Globus pallidus (tissue), 1 donor: Measurements from ENCODE around the gene HHAT.

Source experiments
- DNase-seq: peaks from one replicate; pipeline ENCODE4 v3.0.0-alpha.2; 2015; ENCODE audit warnings: low spot score

Gene HHAT

DNA sequence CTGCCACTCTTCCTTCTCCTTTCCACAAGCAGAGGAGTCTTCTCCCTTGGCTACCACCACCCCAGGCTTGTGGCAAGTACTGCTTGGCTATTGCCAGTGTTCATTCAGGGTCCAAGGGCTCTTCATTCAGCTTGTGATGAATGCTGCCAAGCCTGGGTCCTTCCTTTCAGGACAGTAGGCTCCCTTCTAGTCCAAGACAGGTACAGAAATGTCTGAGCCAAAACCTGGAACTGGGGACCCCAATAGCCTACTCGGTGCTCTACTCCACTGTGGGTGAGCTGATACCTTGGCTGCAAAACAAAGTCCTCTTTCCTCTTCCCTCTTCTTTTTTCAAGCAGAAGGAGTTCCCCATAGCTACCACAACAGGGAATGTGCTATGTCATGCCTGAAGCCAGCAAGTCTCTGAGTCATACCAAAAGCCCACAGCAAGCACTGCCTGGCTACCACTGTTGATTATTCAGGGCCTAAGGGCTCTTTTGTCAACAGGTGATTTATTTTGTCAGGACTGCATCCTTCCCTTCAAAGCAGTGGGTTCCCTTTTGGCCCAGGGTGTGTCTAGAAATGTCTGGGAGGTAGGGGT, 268.9 kb downstream of the HHAT start:
- DNase-seq, result no peak

DNA sequence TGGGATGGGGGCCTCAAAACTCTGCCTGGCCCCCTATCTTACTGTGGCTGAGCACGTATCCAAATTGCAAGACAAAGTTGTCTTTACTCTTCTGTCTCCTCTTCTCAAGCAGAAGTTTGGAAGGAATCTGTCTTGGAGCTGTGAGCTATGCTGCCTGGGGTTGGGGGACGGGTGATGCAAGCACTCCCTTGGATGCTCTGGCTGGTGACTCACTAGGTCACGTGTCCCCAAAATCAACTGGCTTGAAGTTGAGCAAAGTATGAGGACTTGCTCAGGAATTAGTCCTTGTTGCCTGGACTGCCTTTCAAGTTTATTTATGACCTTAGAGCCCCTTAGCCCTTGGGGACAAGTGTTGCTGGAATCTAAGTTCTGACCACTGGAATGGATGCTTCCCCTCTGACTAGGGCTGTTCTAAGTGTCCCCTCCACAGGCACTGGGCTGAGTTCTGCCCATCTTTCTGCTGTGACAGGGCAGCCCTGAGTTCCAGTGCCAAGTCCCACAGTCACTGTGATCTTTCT, 269.5 kb downstream of the HHAT start:
- no peak for DNase-seq

DNA sequence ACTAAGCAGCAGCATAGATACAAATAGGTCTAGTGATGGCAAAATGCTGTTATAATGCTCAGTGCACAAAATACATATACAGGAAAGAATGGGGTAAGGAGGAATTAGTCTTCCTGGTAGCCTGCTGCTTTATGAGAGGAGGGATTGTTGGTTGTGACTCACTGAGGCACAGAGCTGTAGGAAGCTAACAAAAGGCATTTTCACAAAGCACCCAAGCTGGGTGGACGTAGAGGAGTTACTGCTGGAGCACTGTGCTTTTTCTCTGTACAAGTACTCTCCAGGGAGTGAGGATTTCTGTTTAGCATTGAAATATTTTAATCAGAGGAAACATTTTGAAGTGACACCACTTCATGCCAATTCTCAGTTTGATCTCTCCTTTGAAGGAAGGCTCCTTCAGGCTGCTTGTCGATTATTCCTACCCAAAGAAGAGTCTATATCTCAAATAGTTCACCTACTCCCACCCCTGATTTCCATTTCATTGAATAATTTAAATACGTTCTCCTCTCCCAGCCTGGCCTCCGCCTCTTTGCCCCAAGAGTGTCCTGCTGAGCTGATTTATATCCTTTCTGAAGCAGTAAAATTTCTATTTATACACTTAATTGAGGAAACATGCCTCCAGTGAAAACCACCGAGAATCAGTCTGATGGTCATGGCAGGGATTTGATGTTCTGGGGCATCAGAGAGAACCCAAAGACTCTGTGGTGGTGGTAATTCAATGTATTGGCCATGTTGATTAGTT, 271.9 kb downstream of the HHAT start:
- peak; percentile 55 for DNase-seq

DNA sequence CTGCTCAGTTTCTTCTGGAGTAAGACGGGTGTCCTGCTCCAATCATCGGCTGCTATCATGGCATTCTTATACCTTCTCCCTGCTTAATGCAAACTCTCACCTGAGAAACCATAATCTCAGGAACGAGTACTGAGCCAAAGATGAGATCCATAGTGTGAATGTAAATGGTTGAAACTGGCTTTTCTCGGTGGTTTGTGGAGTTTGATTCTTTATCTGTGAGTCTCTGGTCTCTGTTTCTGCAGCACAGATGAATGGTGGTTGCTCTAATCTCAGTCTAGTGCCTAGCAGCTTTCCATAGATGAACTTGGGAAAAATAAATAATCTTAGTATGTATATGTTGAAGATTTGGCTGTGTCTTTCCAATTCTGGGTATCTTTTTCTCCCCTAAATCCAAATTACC, 274.4 kb downstream of the HHAT start:
- DNase-seq, result no peak

DNA sequence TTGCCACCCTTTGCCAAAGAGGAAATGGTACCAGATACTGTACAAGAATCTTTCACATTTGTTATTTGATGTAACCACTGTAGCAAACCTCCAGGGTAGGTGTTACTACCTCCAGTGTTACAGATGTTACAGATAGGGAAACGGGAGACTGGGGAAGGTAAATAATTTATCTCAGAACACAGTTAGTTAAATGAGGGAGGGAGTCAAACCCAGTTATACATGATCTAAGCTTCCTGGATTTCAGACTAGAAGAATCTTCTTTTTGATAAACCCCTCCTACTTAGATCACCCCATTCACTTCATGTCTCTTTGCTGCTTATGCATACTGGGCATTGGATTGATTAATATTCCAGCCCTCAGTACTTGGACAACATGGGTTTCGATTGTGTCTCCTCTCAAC, 276.4 kb downstream of the HHAT start:
- DNase-seq, result no peak

DNA sequence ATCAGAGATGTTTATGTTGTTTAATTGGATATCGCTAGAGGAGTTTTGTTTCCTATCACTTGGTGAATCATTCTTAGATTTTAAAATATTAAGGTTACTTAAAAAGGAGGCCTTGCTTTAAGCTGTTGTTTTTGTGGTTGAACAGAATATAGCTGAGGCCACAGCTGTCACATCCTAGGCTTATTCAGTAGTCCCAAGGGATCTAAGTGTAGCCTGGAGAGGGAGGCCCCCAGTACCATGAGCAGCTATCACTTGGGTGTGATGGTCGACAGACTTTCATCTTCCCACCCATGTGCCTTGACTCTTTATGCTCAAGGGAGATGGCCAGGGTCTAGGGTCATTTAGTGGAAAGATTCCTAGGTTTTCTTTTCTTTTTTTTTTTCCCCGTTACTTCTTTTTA, 278.7 kb downstream of the HHAT start:
- no peak for DNase-seq

DNA sequence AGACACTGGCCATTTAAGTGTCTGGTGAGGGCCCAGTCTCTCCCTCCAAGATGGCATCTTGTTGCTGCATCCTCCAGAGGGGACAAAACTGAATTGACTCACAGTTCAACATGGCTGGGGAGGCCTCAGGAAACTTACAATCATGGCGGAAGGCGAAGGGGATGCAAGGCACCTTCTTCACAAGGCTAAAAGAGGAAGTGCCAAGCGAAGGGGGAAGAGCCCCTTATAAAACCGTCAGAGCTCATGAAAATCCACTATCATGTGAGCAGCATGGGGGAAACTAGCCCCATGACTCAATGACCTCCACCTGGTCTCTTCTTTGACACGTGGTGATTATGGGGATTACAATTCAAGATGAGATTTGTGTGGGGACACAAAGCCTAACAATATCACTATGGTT, 280.1 kb downstream of the HHAT start:
- DNase-seq, result no peak

DNA sequence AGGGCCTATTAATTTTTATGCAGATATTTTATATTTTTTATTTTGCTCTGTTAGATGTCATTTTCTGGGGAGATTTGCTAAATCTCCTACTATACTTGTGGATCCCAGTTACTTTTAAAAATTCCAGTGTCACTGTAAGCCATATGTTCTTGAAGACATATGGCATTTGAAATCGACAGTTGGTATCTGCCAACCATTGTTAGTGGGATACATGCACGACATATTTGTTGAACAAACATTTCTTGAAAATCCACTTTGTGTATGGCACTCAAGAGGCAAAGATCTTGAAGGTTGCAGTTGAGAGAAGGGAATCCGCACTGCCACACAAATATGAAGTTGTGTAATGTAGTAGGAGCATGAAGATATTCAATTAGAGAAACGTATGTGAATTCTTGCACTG, 287.7 kb downstream of the HHAT start:
- DNase-seq, result no peak

DNA sequence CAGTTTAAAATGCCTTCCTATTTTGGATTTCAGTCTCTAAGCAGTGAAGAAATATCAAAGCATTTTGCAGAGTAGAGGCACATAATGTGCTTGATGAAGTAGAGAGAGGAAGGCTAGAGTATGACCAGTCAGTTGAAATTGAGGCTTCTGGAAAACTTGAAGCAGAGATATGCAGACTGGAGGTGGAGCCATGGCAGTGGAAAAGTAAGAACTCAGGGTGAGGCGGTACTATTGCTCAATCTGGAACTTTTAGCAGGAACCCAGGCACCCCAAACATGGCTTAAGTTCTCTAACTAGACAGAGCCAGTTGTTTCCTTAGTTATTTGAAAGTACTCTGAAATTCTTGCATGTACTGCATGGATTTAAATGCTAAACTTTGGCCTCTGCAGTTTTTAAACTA, 288.6 kb downstream of the HHAT start:
- DNase-seq, result no peak

DNA sequence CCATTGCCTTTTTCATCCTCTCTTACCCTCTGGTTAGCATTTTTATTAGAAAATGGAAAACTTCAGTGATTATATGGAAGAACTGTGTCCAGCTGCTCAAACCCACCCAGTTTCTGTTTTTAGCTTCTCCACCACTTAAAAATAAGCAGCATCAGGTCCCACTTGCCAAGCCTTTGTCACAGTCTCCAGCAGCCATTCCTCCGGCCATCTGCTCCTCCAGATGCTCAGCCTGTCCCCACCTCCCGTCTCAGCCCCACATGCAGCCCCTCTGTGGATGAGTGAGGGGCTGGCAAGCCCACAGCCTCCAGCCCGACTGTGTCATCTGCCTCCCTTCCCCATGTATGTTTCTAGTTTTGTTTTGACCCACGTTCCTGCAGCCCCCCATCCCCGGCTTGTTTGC, 289.7 kb downstream of the HHAT start:
- DNase-seq, result no peak

DNA sequence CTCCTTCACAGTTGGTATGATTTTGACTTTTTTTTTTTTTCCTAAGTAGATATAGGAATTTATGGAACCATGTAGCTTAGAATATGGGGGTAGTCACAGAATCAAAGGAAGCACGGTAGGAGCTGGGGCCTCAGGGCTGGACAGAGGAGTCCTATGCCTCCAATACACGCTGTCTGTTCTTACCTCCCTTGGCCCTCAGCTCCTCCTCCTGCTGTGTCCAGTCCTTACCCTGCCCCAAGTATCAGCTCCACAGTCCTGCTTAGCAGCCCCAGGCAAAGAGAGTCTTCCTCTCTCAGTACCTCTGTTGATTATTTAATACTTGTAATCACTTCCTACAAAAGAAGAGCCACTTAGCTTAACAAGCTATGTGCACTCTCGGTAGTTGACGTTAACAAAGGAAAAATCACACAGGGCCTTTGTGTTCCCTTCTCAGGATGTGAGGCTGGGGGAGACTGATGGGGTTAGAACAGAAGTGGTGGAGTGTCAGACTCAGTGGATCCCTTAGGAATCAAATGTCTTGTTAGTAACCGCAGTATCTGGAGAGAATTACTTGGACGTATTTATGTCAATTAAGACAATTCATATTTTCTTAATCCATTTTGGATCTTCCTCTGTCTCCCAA, 292.3 kb downstream of the HHAT start:
- DNase-seq, result no peak

DNA sequence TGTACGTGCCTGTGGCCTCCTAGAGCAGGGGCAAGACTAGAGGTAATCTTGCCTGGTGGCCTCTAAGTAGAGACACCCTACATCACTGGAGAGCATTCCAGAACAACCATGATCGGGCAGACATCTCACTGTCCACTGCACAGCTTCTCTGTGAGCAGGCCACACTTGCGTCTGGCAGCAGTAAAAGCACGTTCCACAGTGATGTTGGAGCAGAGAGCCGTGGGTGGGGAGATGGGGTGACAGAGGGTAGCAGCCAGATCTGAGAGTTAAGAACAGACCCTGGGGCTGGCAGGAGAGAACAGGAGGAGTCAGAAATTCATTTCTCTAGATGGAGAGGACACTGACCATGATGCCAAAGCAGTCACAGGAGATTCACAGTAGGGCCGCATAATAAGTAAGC, 293.0 kb downstream of the HHAT start:
- no peak for DNase-seq

DNA sequence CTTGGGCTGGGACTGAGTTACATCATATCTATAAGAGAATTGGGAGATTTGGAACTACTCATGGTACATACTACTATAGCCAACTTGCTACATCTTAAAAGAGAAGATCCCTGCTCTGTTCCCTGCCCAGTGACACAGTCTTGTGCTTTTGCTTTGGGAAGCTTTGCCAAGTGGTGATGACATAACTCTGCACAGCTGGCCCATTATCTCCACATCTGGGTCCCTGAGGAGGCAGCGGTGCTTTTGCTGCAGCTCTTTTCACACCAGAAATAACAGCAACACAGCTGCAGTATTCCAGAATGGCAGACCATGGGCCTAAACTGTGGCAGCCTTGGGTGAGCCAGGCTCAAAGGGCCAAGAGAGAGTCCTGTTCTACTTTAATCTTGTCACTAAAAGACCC, 296.0 kb downstream of the HHAT start:
- DNase-seq, result peak; percentile 80

DNA sequence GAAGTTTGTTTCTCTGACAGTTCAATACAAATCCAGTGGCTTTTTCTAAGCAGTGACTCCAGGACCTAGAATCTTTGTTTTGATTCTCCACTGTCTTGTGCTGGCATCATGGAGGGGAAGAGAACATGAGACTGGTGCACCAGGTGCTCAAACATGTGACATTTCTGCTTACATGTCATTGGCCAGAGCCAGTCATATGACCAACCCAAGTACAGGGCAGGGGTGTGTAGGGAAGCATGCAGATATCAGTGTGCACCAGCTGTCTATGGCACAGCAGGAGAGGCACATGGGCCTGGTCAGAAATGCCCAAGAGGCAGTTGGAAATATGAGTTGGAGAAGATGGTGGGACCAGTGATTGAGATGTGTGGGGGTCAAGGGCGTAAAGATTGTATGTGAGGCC, 297.0 kb downstream of the HHAT start:
- DNase-seq, result no peak

DNA sequence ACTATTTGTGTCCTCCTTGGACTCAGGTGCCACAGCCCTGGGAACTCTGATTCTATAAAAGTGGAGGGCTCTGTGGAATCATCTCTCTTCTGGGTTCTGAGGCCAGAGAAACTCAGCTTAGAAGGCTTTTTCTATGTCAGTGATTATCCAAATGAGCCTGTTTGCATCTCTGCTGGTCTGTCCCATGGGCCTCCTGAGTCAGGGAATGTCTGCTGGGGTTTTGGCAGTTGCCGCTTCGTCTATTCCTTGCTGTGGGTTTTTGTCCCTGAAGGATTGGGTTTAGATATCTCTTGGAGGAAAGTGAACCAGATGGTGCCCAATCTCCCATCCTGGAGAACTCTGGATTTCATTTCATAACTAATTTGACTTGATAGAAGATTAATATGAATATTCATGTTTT, 297.6 kb downstream of the HHAT start:
- DNase-seq, result no peak

DNA sequence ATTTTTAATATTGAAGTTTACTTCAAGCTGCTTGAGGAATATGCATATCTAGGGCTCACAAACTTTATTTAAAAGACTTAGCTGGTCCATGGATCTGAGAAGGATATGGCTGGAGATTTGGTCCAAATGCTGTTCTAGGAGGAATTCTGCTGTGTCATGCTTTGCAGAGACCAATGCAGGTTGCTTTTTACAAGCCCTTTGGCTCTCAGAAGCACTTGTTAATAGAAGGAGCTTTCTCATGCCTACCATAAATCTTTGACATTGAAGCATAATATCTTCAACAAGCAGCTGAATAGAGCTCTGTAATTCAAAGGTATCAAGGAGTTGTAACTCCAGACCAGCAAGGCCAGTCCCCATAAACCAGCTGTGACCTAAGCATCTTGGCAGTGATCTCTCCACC, 299.1 kb downstream of the HHAT start:
- DNase-seq, result no peak

DNA sequence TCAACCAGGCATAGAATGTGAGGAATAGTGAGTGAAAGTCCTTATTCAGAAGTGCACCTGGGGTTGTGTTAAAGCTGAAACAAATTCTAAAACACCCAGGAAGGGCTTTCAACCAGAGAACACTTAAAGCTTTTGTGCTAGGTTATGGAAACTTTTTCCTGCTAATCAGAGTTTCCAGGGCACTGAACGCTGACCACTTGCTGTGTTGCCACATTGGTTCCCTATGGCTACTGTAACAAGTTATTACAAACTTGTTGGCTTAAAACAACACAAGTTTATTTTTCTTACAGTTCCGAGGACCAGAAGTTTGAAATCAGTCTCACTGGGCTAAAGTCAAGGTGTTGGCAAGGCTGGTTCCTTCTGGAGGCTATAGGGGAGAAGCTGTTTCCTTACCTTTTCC, 300.6 kb downstream of the HHAT start:
- DNase-seq, result no peak

DNA sequence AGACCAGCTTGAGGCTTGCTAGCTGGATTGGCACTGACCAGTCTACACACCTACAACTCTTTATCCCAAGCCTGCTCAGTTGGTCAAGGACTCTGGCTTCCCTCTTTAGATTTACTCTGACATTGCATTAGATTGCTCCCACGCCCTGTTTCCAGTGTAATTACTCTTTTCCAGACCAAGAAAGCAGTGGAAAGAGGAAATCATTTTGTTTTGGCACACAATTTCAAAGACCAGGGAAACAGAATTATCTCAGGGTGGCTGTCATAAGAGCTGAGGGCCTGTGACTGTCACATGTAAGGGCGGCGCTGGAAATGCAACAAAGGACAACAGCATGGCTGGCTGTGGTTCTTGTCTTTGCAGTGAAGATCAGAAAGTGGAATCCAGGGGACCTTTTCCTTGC, 302.7 kb downstream of the HHAT start:
- DNase-seq, result peak; percentile 66

DNA sequence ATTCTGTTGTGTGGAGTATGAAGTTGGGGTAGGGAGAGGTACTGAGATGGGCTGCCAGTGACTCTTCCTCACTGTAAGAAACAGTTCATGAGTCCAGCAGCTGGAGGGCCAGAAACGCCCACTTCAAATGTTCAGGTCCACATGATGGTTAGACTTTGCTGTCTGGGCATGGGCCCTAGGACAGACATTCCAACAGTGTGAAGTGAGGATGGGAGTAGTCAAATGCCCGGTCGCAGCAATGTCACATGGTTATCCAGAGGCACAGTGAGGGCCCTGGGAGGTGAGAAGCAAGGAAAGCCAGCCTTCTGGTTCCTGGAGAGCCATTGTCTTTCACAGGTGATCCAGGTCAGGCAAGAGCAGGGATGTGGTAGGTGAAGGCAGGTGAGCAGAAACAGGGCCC, 304.4 kb downstream of the HHAT start:
- no peak for DNase-seq

DNA sequence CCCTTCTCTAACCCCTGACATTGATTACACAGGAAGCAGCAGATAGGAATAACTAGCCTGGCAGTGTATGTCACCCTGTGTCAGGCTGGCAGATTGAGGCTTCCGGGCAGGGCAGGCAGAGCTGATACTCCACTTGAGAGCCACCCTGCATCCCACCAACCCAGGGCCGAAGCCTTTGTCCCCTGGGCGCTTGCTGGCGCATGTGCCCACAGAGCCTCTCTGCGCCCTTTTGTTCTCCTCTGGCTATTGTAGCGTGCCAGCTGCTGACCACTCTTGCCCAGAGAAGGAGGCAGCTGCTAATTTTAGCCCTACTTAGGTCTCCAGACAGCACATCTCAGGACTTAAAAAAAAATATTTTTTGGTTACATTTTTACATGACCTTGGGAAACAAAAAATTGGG, 304.9 kb downstream of the HHAT start:
- peak; percentile 88 for DNase-seq

DNA sequence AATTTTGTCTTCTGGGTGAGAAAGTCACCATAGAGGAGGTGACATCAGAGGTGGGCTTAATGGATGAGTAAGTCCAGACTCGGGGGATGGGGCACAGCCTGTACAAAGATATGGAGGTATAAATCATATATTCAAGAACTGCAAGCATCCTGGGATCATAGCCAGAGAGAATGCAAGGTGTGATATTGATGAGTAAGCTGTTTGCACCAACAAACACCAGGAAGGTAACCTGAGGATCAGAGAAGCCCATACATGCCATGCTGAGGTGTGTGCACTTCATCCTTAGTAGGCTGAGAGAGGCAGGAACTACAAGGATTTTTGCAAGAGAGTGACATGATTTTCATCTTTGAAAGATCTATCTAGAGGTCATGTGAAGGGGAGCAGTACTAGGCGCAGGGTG, 306.4 kb downstream of the HHAT start:
- DNase-seq, result no peak

DNA sequence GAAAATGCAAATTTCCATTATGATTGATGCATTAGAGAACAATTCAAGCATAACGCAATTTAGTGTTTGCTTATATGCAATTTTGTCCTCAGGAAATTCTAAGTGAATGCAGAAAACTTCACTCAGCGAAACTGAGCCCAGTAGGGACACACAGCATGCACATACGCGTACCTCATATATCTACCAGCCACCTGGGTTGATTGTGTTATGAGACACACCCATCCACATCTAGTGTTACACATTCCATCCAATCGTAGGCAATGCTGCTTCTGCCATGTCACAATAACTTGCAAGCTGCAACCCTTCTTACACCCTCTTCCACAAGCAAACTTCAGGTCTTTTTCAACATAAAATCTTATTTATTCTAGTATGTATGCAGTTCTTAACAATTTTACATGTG, 312.9 kb downstream of the HHAT start:
- DNase-seq, result no peak

DNA sequence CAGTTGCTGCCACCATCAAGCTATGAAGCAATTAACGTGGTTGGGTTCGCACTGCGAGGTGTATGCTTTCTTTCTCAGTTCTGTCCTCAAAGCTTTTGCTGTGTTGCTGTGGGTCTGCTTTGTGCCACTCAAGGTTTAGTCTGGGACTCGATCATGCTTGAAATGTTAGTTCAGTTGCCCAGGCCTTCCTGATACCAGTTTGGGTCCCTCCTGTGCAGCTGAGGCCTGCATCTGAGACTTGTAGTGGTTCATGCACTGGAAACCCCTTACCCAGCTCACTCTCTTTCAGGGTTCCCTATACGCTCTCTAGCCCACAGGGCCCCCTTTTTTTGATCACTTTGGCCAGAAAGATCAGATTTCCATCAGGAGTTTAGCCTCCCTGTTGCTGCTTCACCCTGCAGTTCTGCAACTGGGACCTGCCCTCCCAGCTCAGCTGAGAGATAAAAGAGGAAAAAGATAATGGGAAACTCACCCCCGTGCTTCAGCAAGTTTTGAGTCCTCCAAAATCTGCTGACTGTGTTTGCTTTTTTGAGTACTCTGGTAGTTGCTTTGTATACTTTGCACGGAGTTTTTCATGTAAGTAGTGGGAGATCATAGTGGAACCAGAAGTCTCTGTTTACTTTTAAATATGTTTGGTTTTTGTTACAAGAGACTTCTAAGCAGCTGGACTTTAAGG, 317.0 kb downstream of the HHAT start:
- DNase-seq, result no peak
